Glutamatergic neuron (in vitro differentiated cells): ENCODE results near the gene ADGRB3. TPM values are rescaled to one million over a fixed set of nuclear protein-coding genes. Genes with fewer than 3 reads are reported as not detected.

ENCODE experiments used
- DNase-seq: peaks from one replicate; pipeline ENCODE4 v3.0.0; 2022
- H3K27ac Mint-ChIP-seq: one replicate; pipeline ENCODE4 v1.8.0; 2020; ENCODE audit warnings: mild to moderate bottlenecking, mixed read lengths, inconsistent platforms; ENCODE audit not compliant: unreplicated experiment
- H3K27me3 Mint-ChIP-seq: one replicate; pipeline ENCODE4 v1.8.0; 2020; ENCODE audit warnings: mild to moderate bottlenecking, moderate library complexity, mixed read lengths, inconsistent platforms; ENCODE audit not compliant: unreplicated experiment
- H3K36me3 Mint-ChIP-seq: one replicate; pipeline ENCODE4 v1.8.0; 2020; ENCODE audit warnings: mild to moderate bottlenecking, mixed read lengths, inconsistent platforms; ENCODE audit not compliant: unreplicated experiment
- H3K4me1 Mint-ChIP-seq: one replicate; pipeline ENCODE4 v1.8.0; 2020; ENCODE audit warnings: mild to moderate bottlenecking, low read depth, mixed read lengths, inconsistent platforms; ENCODE audit not compliant: unreplicated experiment
- H3K4me3 Mint-ChIP-seq: one replicate; pipeline ENCODE4 v1.8.0; 2020; ENCODE audit warnings: mild to moderate bottlenecking, mixed read lengths, inconsistent platforms; ENCODE audit not compliant: unreplicated experiment
- H3K9me3 Mint-ChIP-seq: one replicate; pipeline ENCODE4 v1.8.0; 2020; ENCODE audit warnings: mild to moderate bottlenecking, moderate library complexity, mixed read lengths, inconsistent platforms; ENCODE audit not compliant: unreplicated experiment
- total RNA-seq: library from RNA; stranded (reverse); fragmentation: NEBNext Ultra II Directional; extraction: Animal tissue kit (Norgen Biotek cat#: 25700); gene quantifications from one replicate; pipeline ENCODE4 v1.2.1, GENCODE V29; 2021; ENCODE audit not compliant: unreplicated experiment
- TF ChIP-seq, protein P1 (sequence below): fragments of 200-600 bp; sonication (generic); IDR thresholded peaks from one replicate; pipeline ENCODE4 v1.5.0; 2021; ENCODE audit not compliant: partially characterized antibody, unreplicated experiment

Gene ADGRB3
- total RNA-seq, 1 donor from 2014 or later, result 7.3 TPM

DNA sequence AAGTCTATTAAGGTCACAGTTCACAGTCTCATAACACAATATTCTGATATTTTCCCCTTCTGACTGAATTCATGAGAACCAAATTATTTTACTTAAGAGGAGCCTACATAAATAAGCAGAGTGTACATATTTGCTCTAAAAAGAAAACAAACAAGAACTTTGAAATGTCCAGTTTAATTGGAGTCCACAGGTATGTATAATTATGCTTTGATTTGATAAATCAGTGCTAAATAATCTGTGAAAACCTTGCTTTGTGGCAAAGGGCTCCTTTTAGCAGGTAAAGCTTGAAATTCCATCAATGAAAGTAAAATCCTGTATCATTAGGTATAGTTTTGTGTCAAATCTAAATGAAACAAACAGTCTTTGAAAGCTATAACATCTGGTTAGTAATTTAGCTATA, 69.4 kb downstream of the ADGRB3 start:
- no peak for DNase-seq
- TF ChIP-seq, protein P1, sequence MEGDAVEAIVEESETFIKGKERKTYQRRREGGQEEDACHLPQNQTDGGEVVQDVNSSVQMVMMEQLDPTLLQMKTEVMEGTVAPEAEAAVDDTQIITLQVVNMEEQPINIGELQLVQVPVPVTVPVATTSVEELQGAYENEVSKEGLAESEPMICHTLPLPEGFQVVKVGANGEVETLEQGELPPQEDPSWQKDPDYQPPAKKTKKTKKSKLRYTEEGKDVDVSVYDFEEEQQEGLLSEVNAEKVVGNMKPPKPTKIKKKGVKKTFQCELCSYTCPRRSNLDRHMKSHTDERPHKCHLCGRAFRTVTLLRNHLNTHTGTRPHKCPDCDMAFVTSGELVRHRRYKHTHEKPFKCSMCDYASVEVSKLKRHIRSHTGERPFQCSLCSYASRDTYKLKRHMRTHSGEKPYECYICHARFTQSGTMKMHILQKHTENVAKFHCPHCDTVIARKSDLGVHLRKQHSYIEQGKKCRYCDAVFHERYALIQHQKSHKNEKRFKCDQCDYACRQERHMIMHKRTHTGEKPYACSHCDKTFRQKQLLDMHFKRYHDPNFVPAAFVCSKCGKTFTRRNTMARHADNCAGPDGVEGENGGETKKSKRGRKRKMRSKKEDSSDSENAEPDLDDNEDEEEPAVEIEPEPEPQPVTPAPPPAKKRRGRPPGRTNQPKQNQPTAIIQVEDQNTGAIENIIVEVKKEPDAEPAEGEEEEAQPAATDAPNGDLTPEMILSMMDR, result no peak
- Mint-ChIP-seq H3K4me1 (peaks cover 11% of the 10 kb centered on the region), H3K9me3 (no peaks in the 10 kb centered on the region), H3K36me3 (no peaks in the 10 kb centered on the region), H3K27ac (no peak overlapping the region), H3K4me3 (no peak overlapping the region), H3K27me3 (peaks cover 1% of the 10 kb centered on the region)

DNA sequence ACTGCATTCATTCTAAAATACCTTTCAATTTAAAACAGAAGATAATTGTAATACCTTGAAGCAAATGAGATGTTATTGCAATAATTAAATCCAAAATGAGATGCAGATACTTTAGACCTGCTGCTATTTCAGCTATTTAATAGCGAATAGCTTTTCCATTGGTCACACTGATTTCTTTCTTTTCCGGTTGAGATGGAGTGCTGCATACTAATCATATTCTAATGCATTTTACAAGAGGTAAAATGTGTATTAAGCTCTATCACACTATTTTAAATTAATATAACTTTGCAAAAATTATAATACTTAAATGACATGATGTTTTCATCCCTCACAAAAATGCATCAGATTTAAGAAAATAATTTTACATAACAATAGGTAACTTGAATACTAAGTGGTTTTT, 74.0 kb downstream of the ADGRB3 start:
- H3K4me3 Mint-ChIP-seq, result no peak overlapping the region
- H3K9me3 Mint-ChIP-seq, result peaks cover 2% of the 10 kb centered on the region
- no peaks in the 10 kb centered on the region for H3K36me3 Mint-ChIP-seq
- TF ChIP-seq, protein P1, result no peak
- peaks cover 1% of the 10 kb centered on the region for H3K27me3 Mint-ChIP-seq
- H3K27ac Mint-ChIP-seq, result no peak overlapping the region
- no peak for DNase-seq
- H3K4me1 Mint-ChIP-seq, result peaks cover 13% of the 10 kb centered on the region

- TF ChIP-seq, protein P1, result no peak
- DNase-seq, result no peak
Measured at GRCh38 chr6:68709882-68710281, 74.8 kb downstream of the ADGRB3 start.

GRCh38 chr6:68710496-68710895, 75.4 kb downstream of the ADGRB3 start:
- DNase-seq, result no peak
- TF ChIP-seq, protein P1, result no peak
- H3K36me3 Mint-ChIP-seq, result no peaks in the 10 kb centered on the region
- peaks cover 13% of the 10 kb centered on the region for H3K4me1 Mint-ChIP-seq
- H3K27me3 Mint-ChIP-seq, result peaks cover 1% of the 10 kb centered on the region
- H3K27ac Mint-ChIP-seq, result no peak overlapping the region
- peaks cover 2% of the 10 kb centered on the region for H3K9me3 Mint-ChIP-seq
- H3K4me3 Mint-ChIP-seq, result no peak overlapping the region

More at GRCh38 chr6:68709882-68710281, 74.8 kb downstream of the ADGRB3 start:
- Mint-ChIP-seq H3K27me3 (peaks cover 1% of the 10 kb centered on the region), H3K9me3 (peaks cover 2% of the 10 kb centered on the region), H3K27ac (no peak overlapping the region), H3K4me1 (peaks cover 13% of the 10 kb centered on the region), H3K4me3 (no peak overlapping the region), H3K36me3 (no peaks in the 10 kb centered on the region)

- Mint-ChIP-seq H3K4me1 (peaks cover 13% of the 10 kb centered on the region), H3K9me3 (peaks cover 2% of the 10 kb centered on the region), H3K4me3 (no peak overlapping the region), H3K27ac (no peak overlapping the region), H3K27me3 (peaks cover 1% of the 10 kb centered on the region), H3K36me3 (no peaks in the 10 kb centered on the region)
- no peak for DNase-seq
- TF ChIP-seq, protein P1, result no peak
Measured at GRCh38 chr6:68710916-68711315, 75.8 kb downstream of the ADGRB3 start.
